Stimulated activated CD4-positive, alpha-beta T cell treated with anti-CD3 and anti-CD28 coated beads, Interleukin-2, amount 100 ng/mL, for 4 hours (primary cell): ENCODE data around the gene SLC29A3.

Source experiments
- DNase-seq: peaks from one replicate; pipeline ENCODE4 v3.0.0-alpha.2; 2020; ENCODE audit warnings: low read depth

SLC29A3 gene

GRCh38 chr10:71301371-71301916 lies 17.6 kb upstream of the SLC29A3 start:
- DNase-seq, result no peak

- DNase-seq, result no peak
These were observed 16.6 kb upstream of the SLC29A3 start for GRCh38 chr10:71302451-71302850.

DNA sequence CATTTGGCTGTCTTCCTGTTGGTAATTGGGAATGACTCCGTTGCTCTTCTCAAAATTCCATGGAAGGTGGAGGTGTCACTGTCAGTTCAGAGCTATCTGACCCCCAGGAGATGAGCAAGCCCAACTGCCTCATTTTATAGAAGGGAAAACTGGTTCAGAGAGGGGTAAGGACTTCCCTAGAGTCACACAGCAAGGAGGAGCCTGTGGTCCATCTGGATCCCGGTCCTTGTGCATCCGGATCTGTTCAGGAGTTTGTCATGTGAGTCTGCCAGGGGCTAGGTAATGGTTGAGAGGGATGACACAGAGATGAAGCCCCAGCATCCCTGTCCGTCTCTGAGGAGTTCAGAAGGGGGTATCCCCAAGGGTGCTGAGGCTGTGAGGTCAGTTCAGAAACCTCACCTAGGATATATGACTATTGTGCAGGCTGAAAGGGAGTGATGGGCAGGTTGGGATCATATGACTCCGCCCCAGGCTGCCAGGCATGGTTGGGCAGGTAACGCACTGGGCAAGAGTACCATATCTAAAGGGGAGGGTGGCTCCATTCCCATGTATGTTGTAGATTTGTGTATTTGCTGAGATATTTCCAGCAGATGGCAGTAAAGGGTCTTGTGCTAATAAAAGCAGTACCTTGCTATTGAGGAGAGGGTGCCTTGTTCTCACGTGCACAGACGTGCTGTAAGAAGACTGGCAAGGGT lies 16.0 kb upstream of the SLC29A3 start:
- DNase-seq, result no peak

DNA sequence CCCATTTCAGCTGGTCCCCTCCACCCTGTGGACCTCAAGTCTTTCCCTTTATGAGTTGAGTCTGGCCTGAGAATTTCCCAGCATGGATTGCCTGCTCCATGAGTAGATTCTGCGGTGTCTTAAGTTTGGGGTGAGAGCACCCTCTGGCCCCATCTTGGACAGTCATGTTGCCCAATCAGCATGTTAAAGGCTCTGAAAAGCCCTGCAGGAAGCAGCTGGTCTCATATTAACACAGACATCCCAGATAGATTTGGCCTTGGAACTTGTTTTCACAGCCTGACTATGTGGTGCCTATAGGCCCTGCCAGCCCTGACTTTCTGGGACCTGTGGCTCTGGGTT lies 15.5 kb upstream of the SLC29A3 start:
- no peak for DNase-seq

DNA sequence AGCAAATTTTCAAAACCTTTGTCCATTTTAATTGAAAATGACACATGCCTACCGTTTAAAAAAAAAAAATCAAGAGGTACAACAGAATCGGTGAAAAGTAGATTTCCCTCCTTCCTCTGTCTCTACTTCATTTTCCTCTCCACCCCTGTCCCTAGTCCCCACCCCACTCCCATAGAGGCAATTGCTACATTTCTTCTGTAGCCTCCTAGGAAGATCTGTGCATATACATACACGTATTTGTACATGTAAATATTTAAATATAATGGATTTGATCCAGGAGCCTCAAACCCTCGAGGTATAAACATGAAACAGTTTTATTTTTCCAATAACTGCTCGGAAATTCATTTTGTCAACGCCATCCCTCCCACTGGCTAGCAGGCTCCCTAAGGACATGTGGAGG lies 14.1 kb upstream of the SLC29A3 start:
- DNase-seq, result no peak

GRCh38 chr10:71306979-71307378 lies 12.1 kb upstream of the SLC29A3 start:
- DNase-seq, result no peak

- DNase-seq, result no peak
These were observed 11.5 kb upstream of the SLC29A3 start for GRCh38 chr10:71307469-71308085.

DNA sequence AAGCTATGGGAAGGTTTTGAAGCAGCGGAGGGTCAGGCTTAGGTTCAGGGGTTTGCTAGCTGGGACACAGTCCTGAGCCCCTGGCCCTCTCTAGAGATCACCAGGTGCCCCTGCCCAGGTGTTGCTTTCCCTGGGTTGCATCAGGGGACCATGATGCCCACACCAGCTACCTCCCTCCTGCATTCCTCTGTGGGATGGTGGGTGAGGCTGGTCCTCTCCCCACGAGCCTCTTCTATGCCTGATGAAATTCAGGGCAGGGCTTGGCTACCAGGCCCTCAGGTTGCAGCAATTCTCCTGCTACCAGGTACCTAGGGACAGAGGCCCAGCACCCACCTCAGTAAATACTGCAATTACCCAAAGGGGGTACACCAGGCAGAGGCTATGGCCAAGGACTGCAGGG lies 10.8 kb upstream of the SLC29A3 start:
- DNase-seq, result no peak

- no peak for DNase-seq
These were observed 10.1 kb upstream of the SLC29A3 start for GRCh38 chr10:71308985-71309384.

- DNase-seq, result no peak
These were observed 9.1 kb upstream of the SLC29A3 start for GRCh38 chr10:71309919-71310318.

DNA sequence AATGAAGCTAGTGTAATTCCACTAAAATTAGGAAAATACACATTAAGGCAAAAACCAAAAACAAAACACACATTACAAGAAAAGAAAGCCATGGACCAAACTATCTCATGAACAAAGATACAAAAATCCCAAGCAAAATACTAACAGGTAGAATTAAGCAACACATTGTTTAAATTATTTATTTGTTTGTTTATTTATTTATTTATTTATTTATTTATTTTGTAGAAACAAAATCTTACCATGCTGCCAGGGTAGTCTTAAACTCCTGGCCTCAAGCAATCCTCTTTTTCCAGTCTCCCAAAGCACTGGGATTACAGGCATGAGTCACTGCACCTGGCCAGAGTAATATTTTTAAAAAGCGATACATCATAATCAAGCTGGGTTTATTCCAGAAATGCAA lies 6.8 kb upstream of the SLC29A3 start:
- DNase-seq, result no peak

DNA sequence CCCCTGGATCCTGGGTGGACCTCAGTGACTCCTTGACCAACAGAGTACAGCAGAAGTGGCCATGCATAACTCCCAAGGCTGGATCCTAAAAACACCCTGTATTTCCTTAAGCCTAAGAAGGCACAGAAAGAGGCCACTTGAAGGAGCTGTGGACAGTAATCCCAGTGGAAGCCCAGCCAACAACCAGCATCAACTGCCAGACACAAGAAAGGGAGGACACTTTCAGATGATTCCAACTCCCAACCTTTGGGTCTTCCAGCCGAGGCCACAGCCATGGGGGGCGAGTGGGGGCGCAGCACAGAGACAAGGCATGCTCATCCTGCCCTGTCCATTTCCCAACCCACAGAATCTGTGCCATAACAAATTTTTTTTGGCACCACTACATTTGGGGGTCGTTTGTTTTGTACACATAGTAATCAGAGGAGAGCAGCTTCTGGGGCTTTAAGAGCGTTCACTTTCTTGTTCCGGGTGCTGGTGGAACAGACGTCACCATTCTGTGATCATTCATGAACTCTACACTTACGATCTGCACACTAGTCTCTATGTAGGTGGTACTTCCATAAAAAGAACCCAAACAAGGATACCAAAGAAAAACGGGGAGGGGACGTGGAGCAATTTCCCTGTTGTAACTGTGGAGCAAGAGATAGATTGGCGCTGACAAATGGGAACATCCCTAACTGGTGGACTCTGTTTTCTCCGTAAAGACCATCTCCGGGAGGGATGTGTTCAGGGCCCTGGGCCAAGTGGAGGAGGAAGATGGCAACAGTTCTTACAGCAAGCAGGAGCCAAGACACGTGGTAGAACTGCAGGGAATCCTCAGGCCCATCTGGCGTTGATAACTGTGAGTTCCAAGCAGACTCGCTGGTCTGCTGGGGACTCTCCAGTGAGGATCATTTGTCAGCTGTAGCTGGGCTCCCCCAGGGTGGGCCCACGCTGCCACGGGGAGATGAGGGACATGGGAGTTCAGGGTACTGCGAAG lies 6.0 kb upstream of the SLC29A3 start:
- no peak for DNase-seq

DNA sequence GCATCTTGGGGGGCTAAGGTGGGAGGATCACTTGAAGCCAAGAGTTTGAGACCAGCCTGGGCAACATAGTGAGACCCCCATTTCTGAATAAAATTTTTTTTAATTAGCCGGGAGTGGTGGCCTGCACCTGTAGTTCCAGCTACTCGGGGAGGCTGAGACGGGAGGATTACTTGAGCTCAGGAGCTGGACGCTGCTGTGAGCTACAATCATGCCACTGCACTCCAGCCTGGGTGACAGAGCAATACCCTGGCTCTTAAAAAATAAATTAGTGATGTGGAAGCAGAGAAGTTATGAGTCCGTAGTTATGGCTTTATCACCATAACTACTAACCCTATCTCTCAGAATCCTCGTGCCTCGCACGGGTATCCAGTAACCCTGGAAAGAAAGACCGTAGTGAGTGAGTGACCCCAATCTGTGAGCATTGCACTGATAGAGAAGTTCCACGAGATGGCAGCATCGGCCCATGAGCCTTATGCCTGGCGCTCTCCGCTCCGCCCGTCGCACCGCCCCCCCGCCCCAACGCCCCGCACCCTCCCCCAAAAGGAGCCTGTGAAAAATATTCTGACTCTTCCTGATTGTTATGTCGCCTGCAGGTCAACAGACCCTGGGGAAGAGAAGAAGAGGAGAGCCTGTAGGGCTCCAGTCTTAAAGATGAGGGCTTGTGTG lies 4.9 kb upstream of the SLC29A3 start:
- DNase-seq, result peak; percentile 39

DNA sequence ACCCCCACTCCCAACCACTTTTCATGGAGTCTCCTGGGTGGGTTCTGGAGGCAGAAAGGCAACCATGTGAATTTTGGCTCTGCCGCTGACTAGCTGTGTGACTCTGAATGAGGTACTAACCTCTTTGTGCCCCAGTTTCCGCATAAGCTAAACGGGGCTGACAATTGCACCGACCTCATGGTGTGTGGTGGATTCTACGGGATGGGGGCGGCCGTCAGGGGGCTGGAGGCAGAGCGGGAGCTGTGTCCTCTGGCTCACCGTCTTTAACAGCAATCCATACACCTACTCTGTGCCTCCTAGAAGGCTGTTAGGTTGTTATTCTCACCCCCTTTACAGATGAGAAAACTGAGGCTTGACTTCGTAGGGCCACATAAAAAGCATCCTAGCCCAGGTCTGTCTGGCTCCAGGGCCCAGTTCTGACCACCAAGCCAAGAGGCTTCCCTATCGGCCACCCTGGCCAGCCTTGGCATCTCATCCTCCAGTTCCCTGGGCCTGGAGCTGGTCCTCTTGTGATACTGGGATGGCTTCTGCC lies 4.3 kb upstream of the SLC29A3 start:
- no peak for DNase-seq

- no peak for DNase-seq
These were observed 2.8 kb upstream of the SLC29A3 start for GRCh38 chr10:71316056-71316785.

GRCh38 chr10:71316786-71317160 lies 2.3 kb upstream of the SLC29A3 start:
- DNase-seq, result no peak

- no peak for DNase-seq
These were observed 1.3 kb upstream of the SLC29A3 start for GRCh38 chr10:71317739-71318138.

GRCh38 chr10:71319800-71320392 lies 837 bp downstream of the SLC29A3 start:
- no peak for DNase-seq

DNA sequence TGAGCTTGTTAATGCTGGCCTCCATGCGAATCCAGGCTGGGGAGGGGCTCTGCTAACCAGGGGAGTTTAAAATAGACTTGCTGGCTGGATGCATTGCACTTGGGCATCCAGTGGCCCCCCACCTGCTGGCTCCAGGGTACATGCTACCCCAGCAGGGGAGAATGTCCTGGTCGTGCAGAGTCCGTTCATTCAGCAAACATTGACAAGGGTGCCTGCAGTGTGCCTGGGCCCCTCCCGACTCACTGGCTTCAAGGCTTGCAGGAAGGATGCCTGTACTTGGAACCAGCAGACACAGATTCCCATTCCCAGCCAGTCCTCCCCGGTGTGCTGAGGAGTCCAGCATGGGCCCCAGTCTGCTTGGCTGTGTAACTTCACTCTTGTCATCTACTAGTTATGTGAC lies 1.5 kb downstream of the SLC29A3 start:
- no peak for DNase-seq

DNA sequence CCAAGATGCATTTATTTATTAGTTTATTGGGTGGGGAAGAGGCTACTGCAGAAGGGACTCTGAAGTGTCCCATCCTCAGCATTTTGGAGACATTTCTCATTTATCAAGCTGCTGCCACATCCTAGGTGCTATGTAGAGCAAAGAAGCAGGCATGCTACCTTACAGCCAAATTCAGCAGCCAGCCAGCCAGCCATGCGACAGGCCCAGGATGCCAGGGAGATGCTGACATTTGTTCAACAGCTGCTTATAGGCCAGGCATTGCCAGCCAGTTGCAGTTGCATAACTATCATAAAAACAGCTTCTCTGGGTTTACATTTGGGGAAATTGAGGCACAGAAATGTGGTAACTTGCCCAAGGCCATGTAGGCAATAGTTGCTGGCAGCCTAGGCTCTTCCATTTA lies 2.3 kb downstream of the SLC29A3 start:
- DNase-seq, result no peak

DNA sequence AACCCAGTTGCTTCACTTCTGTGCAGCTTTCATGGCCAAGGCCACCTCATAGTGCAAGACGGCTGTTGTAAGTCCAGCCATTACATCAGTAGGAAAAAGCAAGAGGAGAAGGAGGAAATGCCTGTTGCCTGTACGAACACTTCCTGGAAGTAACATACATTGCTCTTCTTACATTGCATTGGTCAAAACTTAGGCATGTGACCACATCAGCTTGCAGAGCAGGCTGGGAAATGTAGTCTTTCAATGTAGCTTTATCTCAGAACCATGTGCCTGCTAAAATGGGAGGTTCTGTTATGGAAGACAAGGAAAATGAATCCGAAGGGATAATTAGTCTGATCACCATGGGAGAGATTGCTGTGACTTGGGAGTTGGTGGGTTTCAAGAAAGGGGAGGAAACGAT lies 4.3 kb downstream of the SLC29A3 start:
- no peak for DNase-seq
